Endothelial cell (in vitro differentiated cells): ENCODE results near the gene ZNF804A. TPM values are rescaled to one million over a fixed set of nuclear protein-coding genes. Genes with fewer than 3 reads are reported as not detected.

ENCODE experiments used
- DNase-seq: peaks from one replicate; pipeline ENCODE4 v3.0.0; 2021; ENCODE audit warnings: low spot score
- H3K27ac Mint-ChIP-seq: one replicate; pipeline ENCODE4 v1.8.0; 2021; ENCODE audit warnings: mixed read lengths, inconsistent platforms; ENCODE audit not compliant: unreplicated experiment
- H3K27me3 Mint-ChIP-seq: one replicate; pipeline ENCODE4 v1.8.0; 2021; ENCODE audit warnings: mild to moderate bottlenecking, moderate library complexity, mixed read lengths, inconsistent platforms; ENCODE audit not compliant: unreplicated experiment
- H3K36me3 Mint-ChIP-seq: one replicate; pipeline ENCODE4 v1.8.0; 2021; ENCODE audit warnings: mild to moderate bottlenecking, low read depth, mixed read lengths, inconsistent platforms; ENCODE audit not compliant: unreplicated experiment
- H3K4me1 Mint-ChIP-seq: one replicate; pipeline ENCODE4 v1.8.0; 2021; ENCODE audit warnings: mild to moderate bottlenecking, mixed read lengths, inconsistent platforms; ENCODE audit not compliant: unreplicated experiment
- H3K4me3 Mint-ChIP-seq: one replicate; pipeline ENCODE4 v1.8.0; 2021; ENCODE audit warnings: mild to moderate bottlenecking, mixed read lengths, inconsistent platforms; ENCODE audit not compliant: unreplicated experiment
- H3K9me3 Mint-ChIP-seq: one replicate; pipeline ENCODE4 v1.8.0; 2021; ENCODE audit warnings: mixed read lengths, inconsistent platforms; ENCODE audit not compliant: unreplicated experiment
- total RNA-seq: library from RNA; stranded (reverse); fragmentation: NEBNext Ultra II Directional; extraction: Animal tissue kit (Norgen Biotek cat#: 25700); gene quantifications from one replicate; pipeline ENCODE4 v1.2.1, GENCODE V29; 2021; ENCODE audit not compliant: unreplicated experiment
- TF ChIP-seq, protein P1 (sequence below): fragments of 200-600 bp; sonication (generic); IDR thresholded peaks from one replicate; pipeline ENCODE4 v1.5.0; 2021; ENCODE audit warnings: antibody characterized with exemption; ENCODE audit not compliant: unreplicated experiment

ZNF804A gene
- total RNA-seq, 1 donor from 2014 or later, result 2.2 TPM

DNA sequence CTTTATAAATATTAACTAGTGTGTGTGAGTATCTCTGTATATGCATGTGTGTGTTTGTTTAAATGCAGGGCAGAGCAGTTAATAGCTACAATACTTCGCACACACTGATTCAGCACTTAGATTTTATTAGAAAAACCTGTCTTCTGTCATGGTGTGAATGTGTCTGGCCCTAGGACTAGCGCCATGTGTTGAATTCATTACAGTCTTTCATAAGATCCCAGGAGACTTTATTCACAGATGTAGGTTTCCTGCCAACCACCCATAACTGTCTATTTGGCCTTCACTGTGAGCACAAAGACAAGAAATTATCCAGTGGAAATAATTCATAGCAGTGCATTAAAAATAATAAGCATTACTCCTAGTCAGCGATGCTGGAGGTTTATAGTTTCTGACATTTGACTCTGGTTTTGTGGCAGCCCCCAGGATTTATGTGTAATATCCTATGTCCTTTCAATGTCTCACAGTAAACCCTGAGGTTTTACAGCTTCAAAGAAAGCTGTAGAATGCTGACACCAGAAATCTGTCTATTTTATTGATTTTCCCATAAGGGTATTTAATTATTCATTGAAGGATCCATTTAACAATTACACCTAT, 93.9 kb downstream of the ZNF804A start:
- Mint-ChIP-seq H3K27me3 (no peaks in the 10 kb centered on the region), H3K4me3 (no peak overlapping the region), H3K36me3 (no peaks in the 10 kb centered on the region), H3K4me1 (no peaks in the 10 kb centered on the region), H3K27ac (no peak overlapping the region), H3K9me3 (no peaks in the 10 kb centered on the region)
- DNase-seq, result no peak
- TF ChIP-seq, protein P1, sequence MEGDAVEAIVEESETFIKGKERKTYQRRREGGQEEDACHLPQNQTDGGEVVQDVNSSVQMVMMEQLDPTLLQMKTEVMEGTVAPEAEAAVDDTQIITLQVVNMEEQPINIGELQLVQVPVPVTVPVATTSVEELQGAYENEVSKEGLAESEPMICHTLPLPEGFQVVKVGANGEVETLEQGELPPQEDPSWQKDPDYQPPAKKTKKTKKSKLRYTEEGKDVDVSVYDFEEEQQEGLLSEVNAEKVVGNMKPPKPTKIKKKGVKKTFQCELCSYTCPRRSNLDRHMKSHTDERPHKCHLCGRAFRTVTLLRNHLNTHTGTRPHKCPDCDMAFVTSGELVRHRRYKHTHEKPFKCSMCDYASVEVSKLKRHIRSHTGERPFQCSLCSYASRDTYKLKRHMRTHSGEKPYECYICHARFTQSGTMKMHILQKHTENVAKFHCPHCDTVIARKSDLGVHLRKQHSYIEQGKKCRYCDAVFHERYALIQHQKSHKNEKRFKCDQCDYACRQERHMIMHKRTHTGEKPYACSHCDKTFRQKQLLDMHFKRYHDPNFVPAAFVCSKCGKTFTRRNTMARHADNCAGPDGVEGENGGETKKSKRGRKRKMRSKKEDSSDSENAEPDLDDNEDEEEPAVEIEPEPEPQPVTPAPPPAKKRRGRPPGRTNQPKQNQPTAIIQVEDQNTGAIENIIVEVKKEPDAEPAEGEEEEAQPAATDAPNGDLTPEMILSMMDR, result no peak

DNA sequence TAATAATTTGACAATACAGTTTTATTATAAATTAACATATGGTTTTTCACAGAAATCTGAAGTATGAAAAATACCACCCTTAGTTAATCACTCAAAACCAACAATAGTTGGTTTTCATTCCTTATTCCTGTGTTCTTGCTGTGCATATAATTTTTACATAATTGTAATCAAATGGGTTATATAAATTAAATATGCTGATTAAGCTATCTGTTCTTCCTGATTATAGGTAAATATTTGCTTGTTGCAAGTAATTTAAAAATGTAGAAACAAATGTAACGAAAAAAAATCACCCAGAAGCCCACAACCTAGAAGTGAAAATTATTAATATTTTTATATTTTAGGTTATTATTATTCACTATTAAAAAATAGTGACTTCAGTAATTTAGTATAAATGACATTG, 98.3 kb downstream of the ZNF804A start:
- Mint-ChIP-seq H3K27ac (no peak overlapping the region), H3K4me3 (no peak overlapping the region), H3K9me3 (no peaks in the 10 kb centered on the region), H3K36me3 (no peaks in the 10 kb centered on the region), H3K4me1 (no peaks in the 10 kb centered on the region), H3K27me3 (no peaks in the 10 kb centered on the region)
- TF ChIP-seq, protein P1, result no peak
- no peak for DNase-seq

DNA sequence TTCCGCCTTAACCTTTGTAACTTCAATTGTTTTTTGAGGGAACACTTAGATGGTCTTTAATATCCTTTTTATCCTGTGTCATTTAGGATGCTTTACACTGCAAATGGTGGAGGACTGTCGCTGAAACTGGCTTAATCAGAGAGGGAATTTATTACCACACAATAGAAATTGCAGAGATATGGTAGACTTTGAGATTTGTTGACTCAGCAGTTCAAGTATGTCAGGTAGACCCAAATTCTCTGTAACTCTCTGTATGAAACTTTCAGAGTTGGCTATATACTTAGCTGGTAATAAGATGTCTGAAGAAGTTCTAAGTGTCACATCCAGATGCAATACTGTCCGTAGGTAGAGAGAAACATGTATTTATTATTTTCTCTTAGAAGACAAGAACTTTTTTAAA, 100.1 kb downstream of the ZNF804A start:
- TF ChIP-seq, protein P1, result no peak
- Mint-ChIP-seq H3K27ac (no peak overlapping the region), H3K9me3 (no peaks in the 10 kb centered on the region), H3K4me1 (no peaks in the 10 kb centered on the region), H3K27me3 (no peaks in the 10 kb centered on the region), H3K4me3 (no peak overlapping the region), H3K36me3 (no peaks in the 10 kb centered on the region)
- DNase-seq, result no peak

DNA sequence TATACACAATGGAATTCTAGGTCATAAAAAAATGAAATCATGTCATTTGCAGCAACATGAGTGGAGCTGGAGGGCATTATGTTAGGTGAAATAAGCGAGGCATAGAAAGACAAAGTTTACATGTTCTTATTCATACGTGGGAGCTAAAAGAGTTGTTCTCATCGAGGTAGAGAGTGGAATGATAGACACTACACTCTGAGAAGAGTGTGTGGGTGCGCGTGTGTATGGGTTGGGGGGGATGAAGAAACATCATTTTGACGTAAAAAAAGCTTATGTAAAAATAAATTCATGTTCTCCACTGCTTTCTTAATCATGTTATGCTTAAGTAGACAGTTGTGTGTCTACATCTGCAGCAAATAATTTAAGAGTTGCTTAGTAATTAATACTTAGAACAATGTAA, 123.6 kb downstream of the ZNF804A start:
- no peaks in the 10 kb centered on the region for H3K27me3 Mint-ChIP-seq
- DNase-seq, result no peak
- no peaks in the 10 kb centered on the region for H3K36me3 Mint-ChIP-seq
- H3K4me1 Mint-ChIP-seq, result no peaks in the 10 kb centered on the region
- TF ChIP-seq, protein P1, result no peak
- no peak overlapping the region for H3K4me3 Mint-ChIP-seq
- H3K9me3 Mint-ChIP-seq, result no peaks in the 10 kb centered on the region
- no peak overlapping the region for H3K27ac Mint-ChIP-seq

DNA sequence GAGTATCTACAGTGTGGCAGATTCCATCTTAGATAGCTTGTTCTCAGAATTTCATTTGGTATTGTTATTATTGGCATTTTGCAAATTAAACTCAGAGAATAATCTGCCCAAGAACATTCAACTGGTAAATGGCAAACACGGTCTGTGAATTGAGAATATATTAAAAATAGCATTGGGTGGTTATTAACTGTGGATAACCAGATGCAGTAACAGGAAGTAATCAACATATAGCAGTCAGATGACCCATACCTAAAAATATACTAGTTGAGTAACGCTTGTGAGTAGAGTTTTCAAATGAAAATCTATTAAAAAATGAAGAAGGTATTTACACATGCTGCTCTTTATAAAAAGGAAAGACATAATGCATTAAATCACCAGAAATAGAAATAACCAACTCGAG, 129.5 kb downstream of the ZNF804A start:
- H3K4me3 Mint-ChIP-seq, result no peak overlapping the region
- H3K27ac Mint-ChIP-seq, result no peak overlapping the region
- no peaks in the 10 kb centered on the region for H3K4me1 Mint-ChIP-seq
- DNase-seq, result no peak
- TF ChIP-seq, protein P1, result no peak
- no peaks in the 10 kb centered on the region for H3K9me3 Mint-ChIP-seq
- H3K36me3 Mint-ChIP-seq, result no peaks in the 10 kb centered on the region
- H3K27me3 Mint-ChIP-seq, result no peaks in the 10 kb centered on the region
